Fibroblast of pulmonary artery (primary cell): ENCODE results near the gene GJD3.

Experiments used
- DNase-seq: peaks from one replicate; pipeline ENCODE4 v3.0.0-alpha.2; 2010; ENCODE audit warnings: low read depth
- H3K4me3 ChIP-seq: replicated peaks from 2 replicates; pipeline ENCODE4 v1.5.1; 2011; ENCODE audit warnings: low read depth, mild to moderate bottlenecking, control low read depth, low read length, moderate library complexity
- TF ChIP-seq, protein P1 (sequence below): IDR thresholded peaks from 2 replicates; pipeline ENCODE4 v1.5.1; 2011; ENCODE audit warnings: mild to moderate bottlenecking, control low read depth, low read length, inconsistent platforms; ENCODE audit errors: missing control alignments

The GJD3 gene

DNA sequence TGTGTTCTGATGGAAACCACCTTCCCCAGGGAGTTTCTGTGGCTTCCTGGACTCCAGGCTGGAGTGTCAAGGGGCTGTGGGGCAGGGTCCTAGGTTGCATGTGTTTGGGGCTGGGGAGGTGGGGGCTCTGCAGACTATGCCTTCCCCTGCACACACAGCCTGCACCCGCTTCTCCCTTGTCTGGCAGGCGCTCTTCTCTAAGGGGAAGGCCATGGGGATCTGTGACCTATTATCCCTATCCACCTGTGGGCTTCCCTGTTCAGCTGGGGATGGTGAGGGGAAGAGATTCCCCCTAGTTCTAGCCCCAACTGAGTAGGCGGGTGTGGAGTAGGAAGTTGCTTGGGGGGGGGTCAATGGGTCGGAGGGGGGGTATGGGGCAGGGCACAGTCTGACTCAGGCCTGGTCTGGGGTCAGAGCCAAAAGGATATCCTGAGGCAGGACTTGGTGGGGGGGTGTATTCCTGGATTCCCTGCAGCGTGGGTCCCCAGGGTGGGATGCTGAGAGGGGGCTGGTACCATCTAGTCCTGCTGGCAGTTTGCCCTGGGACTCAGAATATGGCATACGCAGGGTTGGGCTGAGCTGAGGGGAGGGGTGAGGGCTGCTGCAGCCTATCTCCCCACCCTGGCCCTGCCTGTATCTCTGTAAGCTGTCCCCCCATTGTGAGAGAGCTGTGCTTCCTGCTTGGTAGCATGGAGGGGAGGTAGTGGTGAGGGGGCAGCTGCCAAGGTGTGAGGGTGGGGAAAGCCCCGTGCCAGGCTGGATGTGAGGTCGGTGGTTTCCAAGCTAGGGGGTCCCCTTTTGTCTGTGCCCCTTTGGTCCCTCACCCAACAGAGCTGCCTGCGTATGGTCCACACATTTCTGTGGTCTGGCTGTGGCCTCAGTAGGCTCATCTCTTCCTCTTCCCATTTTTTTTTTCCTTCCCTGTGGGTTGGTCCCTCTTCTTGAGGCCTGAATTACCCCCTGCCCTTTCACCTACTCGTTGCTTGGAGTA lies 40.9 kb downstream of the GJD3 start:
- peak overlapping the region; percentile 96 for H3K4me3 ChIP-seq
- TF ChIP-seq, protein P1, sequence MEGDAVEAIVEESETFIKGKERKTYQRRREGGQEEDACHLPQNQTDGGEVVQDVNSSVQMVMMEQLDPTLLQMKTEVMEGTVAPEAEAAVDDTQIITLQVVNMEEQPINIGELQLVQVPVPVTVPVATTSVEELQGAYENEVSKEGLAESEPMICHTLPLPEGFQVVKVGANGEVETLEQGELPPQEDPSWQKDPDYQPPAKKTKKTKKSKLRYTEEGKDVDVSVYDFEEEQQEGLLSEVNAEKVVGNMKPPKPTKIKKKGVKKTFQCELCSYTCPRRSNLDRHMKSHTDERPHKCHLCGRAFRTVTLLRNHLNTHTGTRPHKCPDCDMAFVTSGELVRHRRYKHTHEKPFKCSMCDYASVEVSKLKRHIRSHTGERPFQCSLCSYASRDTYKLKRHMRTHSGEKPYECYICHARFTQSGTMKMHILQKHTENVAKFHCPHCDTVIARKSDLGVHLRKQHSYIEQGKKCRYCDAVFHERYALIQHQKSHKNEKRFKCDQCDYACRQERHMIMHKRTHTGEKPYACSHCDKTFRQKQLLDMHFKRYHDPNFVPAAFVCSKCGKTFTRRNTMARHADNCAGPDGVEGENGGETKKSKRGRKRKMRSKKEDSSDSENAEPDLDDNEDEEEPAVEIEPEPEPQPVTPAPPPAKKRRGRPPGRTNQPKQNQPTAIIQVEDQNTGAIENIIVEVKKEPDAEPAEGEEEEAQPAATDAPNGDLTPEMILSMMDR, result no peak
- DNase-seq, result peak; percentile 81

DNA sequence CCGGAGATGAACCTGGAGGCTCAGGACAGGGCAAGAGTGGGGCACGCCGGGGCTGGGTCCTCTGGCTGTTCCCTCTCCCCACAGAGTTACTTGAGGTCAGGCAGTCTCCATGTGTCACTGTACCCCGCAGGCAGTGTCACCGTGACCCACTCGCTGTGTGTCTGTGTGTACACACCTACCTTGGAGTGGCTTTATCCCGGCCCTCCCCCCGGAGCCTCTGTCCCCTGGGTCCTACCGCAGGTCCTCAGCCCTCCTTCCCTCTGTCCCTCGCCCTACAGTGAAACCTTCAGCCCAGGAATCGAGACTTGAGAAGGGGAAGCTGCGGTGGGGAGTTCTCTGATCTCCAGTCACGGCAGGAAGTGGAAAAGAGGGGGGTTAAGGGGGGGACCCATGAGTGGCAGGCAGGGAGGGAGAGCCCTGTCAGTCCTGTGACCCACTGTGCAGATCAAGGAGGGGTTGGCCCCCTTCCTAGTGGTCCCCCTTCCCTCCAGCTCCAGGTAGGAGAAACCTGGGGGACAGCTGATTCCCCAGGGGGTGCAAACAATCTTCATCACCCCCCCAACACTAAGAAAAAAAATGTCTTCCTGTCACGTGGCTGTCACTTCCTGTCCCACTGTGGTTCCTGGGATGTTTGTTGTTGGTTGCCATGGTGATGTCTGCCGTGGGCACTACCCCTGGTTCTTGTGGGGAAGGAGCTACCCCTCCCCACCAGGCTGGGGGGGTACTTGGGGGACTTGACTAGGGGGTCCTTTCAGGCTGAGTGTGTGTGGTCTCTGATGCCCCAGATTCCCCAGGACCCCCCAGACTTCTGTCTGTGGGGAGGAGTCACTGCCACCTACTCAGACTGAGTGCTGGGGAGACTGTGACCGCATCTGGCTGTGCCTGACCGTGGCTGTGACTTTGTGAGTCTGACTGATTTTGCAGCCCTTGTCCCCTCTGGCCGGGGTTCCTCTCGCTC lies 41.9 kb downstream of the GJD3 start:
- TF ChIP-seq, protein P1, result no peak
- peak; percentile 93 for DNase-seq
- peak overlapping the region; percentile 96 for H3K4me3 ChIP-seq

DNA sequence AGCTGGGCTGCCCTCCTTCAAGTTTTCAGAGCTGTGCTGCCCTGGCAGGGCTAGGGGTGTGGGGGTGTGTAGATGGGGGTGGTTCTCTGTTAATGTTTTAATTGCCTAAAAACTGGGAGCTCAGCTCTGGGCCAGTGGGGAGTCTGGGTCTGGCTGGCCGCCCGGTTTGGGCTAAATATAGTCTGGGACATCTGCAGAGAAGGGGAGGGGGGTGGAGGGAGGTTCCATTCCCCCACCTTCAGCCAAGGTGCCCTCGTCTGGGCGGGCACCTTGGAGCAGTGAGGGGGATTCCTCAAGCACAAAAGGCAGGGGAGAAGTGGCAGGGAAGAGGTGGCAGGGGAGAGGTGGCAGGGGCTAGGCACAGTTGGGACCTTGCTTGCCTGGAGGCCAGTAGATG lies 42.6 kb downstream of the GJD3 start:
- H3K4me3 ChIP-seq, result peak overlapping the region; percentile 96
- TF ChIP-seq, protein P1, result no peak
- no peak for DNase-seq

DNA sequence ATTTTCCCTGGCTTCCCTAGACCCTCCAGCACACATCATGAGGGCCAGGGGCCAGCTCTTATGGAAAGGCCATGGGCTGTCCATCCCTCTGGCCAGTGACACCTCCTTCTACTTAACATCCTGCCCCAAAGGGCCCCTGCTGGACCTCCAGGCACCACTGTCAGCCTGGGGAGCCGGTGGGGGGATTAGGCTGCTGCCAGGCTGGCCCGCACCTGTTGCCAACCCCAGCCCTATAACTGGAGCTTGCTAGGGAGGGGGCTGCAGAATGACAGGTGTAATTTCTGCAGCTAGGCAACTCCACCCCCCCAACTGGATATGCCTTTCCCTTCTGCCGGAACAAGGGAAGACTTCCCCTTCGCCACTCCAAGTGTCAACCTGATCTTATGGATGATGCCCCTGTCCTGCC lies 43.0 kb downstream of the GJD3 start:
- DNase-seq, result no peak
- H3K4me3 ChIP-seq, result peak overlapping the region; percentile 96
- TF ChIP-seq, protein P1, result no peak

DNA sequence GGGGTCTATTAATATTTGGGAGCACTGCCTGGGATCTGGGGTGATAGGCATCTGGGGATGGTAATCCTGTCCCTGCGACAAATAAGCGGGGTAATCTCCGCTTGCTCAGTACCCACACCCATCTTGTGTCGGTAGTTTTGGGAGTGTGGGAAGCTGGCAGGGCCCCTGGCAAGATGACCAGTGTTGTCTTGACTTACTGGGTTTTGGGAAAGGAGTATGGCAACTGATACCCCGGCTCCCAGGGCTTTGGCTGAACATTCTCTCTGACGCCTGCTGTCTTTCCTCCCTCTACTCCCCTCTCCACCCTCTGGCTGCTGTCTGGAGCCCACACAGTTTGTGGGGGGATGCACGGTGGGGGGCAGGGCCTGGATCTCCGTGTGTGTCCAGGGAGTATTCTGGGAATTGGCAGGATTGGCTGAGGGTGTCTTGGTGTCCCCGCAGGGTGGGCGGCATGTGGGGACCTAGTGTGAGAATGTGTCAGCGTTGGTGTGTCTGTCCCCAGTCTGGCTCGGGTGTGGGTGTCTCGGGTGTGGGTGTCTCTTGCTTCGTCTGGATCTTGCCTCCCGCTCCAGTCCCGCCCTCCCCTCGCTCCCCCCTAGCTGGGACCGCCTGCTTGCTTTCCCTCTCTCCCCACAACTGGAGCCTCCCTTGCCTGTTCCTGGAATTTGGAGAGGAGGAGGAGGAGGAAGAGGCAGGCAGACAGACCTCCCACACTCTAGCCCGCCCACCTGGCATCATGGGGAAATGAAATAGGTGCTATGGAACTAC lies 43.6 kb downstream of the GJD3 start:
- DNase-seq, result peak; percentile 57
- H3K4me3 ChIP-seq, result peak overlapping the region; percentile 96
- TF ChIP-seq, protein P1, result no peak
